Kidney (tissue), 14 donors: ENCODE measurements around the gene SLC12A7. TPM values are rescaled to one million over a fixed set of nuclear protein-coding genes. Genes with fewer than 3 reads are reported as not detected.

Source experiments
- DNase-seq, 5 donors: peaks; one replicate each; pipeline ENCODE4 v3.0.0-alpha.2; 2013 to 2020
- FAIRE-seq: peaks from 2 replicates; lab custom pipeline; 2012; peaks lifted over from hg19 to GRCh38; lab: Jason Lieb, UNC
- H3K27ac ChIP-seq, 2 donors: one replicate each; pipeline ENCODE4 v1.7.0; 2013; ENCODE audit warnings: low read depth in 2 of 2, low read length in 2 of 2, inconsistent platforms in 1 of 2
- H3K27me3 ChIP-seq: one replicate; pipeline ENCODE4 v1.7.1; 2013; ENCODE audit warnings: low read length, inconsistent platforms; ENCODE audit not compliant: control insufficient read depth, insufficient read depth
- H3K36me3 ChIP-seq, 3 donors: one replicate each; pipeline versions ENCODE4 v1.7.0 to v1.7.1; 2013; ENCODE audit warnings: low read length in 3 of 3, control low read depth in 1 of 3, inconsistent platforms in 1 of 3; ENCODE audit not compliant: insufficient read depth in 3 of 3, control insufficient read depth in 2 of 3
- H3K4me1 ChIP-seq, 3 donors: one replicate each; pipeline versions ENCODE4 v1.7.0 to v1.7.1; 2013; ENCODE audit warnings: low read length in 3 of 3, inconsistent platforms in 1 of 3, low read depth in 1 of 3; ENCODE audit not compliant: control insufficient read depth in 2 of 3, insufficient read depth in 2 of 3
- H3K4me3 ChIP-seq, 3 donors: one replicate each; pipeline versions ENCODE4 v1.7.0 to v1.8.1; 2013; ENCODE audit warnings: low read length in 3 of 3, control low read depth in 1 of 3, inconsistent platforms in 1 of 3
- H3K9ac ChIP-seq, 3 donors: one replicate each; pipeline versions ENCODE4 v1.7.0 to v1.7.1; 2013; ENCODE audit warnings: low read length in 3 of 3, control low read depth in 1 of 3, inconsistent platforms in 1 of 3
- H3K9me3 ChIP-seq, 3 donors: one replicate each; pipeline versions ENCODE4 v1.7.0 to v1.7.1; 2013; ENCODE audit warnings: low read length in 3 of 3, control low read depth in 1 of 3, inconsistent platforms in 1 of 3; ENCODE audit not compliant: control insufficient read depth in 2 of 3, insufficient read depth in 1 of 3
- CTCF ChIP-seq: IDR thresholded peaks from 3 replicates; pipeline ENCODE4 v1.5.1; 2012; ENCODE audit warnings: mild to moderate bottlenecking, moderate library complexity, borderline replicate concordance; ENCODE audit not compliant: insufficient read depth; ENCODE audit errors: extremely low read depth
- intact Hi-C: fragments of 100-400 bp; cut with DNase I; formaldehyde crosslinking; loops from one replicate; pipeline ENCODE4 v1.11.1; 2022
- polyA plus RNA-seq: library from polyadenylated mRNA; stranded (reverse); fragments of 350-450 nt; fragmentation: Illumina TruSeq; extraction: RNeasy Lipid Tissue Mini Kit (QIAGEN cat#74804); gene quantifications from one replicate; pipeline ENCODE4 v1.2.3, GENCODE V29; 2014; ENCODE audit warnings: low read depth, low replicate concordance; ENCODE audit not compliant: insufficient read depth
- total RNA-seq: library from RNA; stranded (reverse); fragmentation: NEBNext Ultra II Directional; extraction: Animal tissue kit (Norgen Biotek cat#: 25700); gene quantifications from one replicate; pipeline ENCODE4 v1.2.1, GENCODE V29; 2021
- donor health status: control.
- donor health status: control.
- donor health status: control.
- donor health status: control.
- donor health status: control.
- donor health status: DM: yes; HTN: yes; CAD: no.
- donor health status: Normal renal cell carcinoma (clear cell type).

SLC12A7 gene
- total and polyA plus RNA-seq, 2 donors from 2014 or later, result 28.2 to 92.9 TPM

DNA sequence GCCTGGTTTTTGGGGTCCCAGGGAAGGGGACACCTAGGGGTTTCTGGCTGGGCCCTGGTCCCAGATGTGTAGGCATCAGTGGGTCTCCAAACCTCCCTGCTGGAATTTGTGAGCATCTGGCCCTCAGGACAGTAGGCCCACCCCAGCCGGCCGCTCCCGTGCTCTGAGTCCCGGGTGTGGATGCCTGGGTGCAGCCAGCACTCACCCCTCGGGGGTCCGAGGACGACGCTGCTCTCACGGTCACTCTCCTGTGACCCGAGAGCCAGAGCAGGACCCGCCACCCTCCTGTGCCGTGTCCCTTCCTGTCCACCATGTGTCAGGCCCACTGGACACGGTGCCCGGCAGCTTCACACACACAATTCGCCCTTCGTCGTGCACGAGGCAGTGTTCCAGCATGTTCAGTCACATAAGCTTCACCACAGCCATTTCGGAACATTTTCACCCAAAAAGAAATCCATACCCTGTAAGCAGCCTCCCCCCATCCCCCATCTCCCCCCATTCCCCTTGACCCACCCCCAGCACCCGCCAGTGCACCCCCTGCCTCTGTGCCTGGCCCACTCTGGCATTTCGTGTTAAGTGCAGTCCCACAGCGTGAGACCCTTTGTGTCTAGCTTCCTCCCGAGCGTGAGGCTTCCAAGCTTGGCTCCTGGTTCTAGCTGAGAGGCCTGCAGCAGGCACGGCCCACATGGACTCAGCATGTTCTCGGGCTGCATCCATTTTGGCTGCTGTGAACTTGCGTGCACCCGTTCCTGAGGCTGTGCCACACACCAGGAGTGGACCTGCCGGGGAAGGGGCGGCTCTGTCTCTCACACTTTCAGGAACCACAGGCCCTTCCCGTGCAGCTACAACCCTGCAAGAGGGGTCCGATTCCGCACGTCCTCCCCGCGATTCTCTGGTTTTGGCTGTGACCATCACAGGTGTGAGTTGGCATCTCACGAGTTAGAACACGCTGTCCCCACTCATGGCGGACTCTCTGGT, 62.7 kb downstream of the SLC12A7 start:
- intact Hi-C loops, result no loop called here
- DNase-seq, result peak in 1 of 5 donors; percentile 75
- H3K27me3 ChIP-seq, result no peaks in the 10 kb centered on the region
- H3K9me3 ChIP-seq, result peaks cover 0 to 3% (median 0%) of the 10 kb centered on the region in 3 donors
- no peak overlapping the region for H3K9ac ChIP-seq
- H3K27ac ChIP-seq, result no peak overlapping the region
- H3K4me1 ChIP-seq, result no peaks in the 10 kb centered on the region
- TF ChIP-seq CTCF, result no peak
- FAIRE-seq, result no peak
- H3K4me3 ChIP-seq, result no peak overlapping the region
- H3K36me3 ChIP-seq, result peaks cover 0 to 13% (median 9%) of the 10 kb centered on the region in 3 donors

DNA sequence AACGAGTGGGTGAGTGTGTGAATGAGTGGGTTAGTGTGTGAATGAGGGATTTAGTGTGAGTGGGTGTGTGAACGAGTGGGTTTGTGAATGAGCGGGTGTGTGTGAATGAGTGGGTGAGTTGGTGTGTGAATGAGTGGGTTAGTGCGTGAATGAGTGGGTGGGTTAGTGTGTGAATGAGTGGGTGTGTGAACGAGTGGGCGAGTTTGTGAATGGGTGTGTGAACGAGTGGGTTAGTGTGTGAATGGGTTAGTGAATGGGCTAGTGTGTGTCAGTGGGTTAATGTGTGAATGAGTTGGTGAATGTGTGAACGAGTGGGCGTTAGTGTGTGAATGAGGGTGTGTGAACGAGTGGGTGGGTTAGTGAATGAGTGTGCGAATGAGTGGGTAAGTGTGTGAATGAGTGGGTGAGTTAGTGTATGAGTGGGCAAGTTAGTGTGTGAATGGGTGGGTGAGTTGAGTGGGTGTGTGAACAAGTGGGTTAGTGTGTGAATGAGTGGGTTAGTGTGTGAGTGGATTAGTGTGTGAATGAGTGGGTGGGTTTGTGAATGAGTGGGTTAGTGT, 63.6 kb downstream of the SLC12A7 start:
- DNase-seq (no peak), FAIRE-seq (no peak)
- intact Hi-C loops, result no loop called here
- peaks cover 0 to 11% (median 9%) of the 10 kb centered on the region in 3 donors for H3K36me3 ChIP-seq
- H3K27ac ChIP-seq, result no peak overlapping the region
- H3K4me1 ChIP-seq, result no peaks in the 10 kb centered on the region
- H3K27me3 ChIP-seq, result no peaks in the 10 kb centered on the region
- peaks cover 0 to 3% (median 0%) of the 10 kb centered on the region in 3 donors for H3K9me3 ChIP-seq
- H3K4me3 ChIP-seq, result no peak overlapping the region
- no peak overlapping the region for H3K9ac ChIP-seq
- no peak for TF ChIP-seq CTCF

DNA sequence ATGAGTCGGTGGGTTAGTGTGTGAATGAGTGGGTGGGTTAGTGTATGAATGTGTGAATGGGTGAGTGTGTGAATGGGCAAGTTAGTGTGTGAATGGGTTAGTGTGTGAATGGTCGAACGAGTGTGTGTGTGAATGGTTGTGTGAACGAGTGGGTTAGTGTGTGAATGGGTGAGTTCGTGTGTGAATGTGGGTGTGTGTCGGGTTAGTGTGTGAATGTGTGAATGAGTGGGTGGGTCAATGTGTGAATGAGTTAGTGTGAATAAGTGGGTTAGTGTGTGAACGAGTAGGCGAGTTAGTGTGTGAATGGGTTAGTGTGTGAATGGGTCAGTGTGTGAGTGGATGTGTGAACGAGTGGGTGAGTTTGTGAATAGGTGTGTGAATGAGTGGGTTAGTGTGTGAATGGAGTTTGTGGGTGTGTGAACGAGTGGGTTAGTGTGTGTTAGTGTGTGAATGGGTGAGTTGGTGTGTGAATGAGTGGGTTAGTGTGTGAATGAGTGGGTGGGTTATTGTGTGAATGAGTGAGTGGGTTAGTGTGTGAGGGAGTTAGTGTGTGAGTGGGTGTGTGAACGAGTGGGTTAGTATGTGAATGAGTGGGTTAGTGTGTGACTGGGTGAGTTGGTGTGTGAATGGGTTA, 64.4 kb downstream of the SLC12A7 start:
- intact Hi-C loops, result no loop called here
- Histone ChIP-seq H3K36me3 (peaks cover 0 to 9% (median 5%) of the 10 kb centered on the region in 3 donors), H3K9me3 (peaks cover 0 to 3% (median 0%) of the 10 kb centered on the region in 3 donors), H3K4me1 (no peaks in the 10 kb centered on the region), H3K27ac (no peak overlapping the region), H3K27me3 (no peaks in the 10 kb centered on the region), H3K4me3 (no peak overlapping the region), H3K9ac (no peak overlapping the region)
- FAIRE-seq, result no peak
- DNase-seq, result no peak
- TF ChIP-seq CTCF, result no peak
